Colon (tissue), 2 donors: ENCODE measurements around the gene COQ2.
"Not testable (repeated sequence)": the region's sequence is repeated elsewhere in the genome, so short reads cannot be mapped to it uniquely, and the experiment has no call there.

Experiments used
- FAIRE-seq: peaks from 2 replicates; lab custom pipeline; 2012; peaks lifted over from hg19 to GRCh38; lab: Jason Lieb, UNC
- donor health status: control.
- donor health status: control.

Gene COQ2, protein sequence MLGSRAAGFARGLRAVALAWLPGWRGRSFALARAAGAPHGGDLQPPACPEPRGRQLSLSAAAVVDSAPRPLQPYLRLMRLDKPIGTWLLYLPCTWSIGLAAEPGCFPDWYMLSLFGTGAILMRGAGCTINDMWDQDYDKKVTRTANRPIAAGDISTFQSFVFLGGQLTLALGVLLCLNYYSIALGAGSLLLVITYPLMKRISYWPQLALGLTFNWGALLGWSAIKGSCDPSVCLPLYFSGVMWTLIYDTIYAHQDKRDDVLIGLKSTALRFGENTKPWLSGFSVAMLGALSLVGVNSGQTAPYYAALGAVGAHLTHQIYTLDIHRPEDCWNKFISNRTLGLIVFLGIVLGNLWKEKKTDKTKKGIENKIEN

GRCh38 chr4:83284193-83285054 lies at the start of gene COQ2:
TSS of gene COQ2 (minus strand) at chr4:83284798. CDS start at chr4:83284764, 34 bp downstream.
- no peak for FAIRE-seq

GRCh38 chr4:83331956-83332355 lies 47.4 kb upstream of the COQ2 start:
- FAIRE-seq = no peak

GRCh38 chr4:83329521-83330110 lies 45.0 kb upstream of the COQ2 start:
- no peak for FAIRE-seq

- no peak for FAIRE-seq
Observed at GRCh38 chr4:83328521-83329187, 44.1 kb upstream of the COQ2 start.

GRCh38 chr4:83326546-83326945 lies 41.9 kb upstream of the COQ2 start:
- FAIRE-seq = no peak

DNA sequence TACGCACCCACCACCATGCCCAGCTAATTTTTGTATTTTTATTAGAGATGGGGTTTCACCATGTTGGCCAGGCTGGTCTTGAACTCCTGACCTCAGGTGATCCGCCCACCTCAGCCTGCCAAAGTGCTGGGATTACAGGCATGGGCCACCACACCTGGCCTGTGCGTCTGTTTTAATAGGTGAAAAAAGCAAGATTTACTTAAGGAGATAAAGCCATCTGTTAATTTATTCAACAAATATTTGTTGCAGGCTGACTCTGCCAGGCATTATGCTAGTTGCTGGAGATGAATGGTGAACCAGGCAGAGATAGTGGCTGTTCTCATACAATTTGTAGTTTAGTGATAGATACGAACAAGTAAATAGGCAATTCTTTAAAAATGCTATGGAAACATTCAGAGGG lies 40.7 kb upstream of the COQ2 start:
- FAIRE-seq = not testable (repeated sequence)

DNA sequence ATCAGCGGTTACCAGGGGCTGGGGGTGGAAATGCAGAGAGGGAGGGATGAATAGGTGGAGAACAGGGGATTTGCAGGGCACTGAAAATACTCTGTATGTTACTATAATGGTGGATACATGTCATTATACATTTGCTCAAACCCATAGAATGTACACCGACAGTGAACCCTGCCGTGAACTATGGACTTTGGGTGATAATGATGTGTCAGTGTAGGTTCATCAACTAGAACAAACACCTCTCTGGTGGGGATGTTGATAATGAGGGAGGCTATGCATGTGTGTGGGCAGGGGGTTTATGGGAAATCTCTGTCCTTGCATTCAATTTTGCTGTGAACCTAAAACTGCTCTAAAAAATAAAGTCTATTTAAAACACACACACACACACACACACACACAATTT lies 38.5 kb upstream of the COQ2 start:
- FAIRE-seq = no peak

GRCh38 chr4:83320548-83320947 lies 36.0 kb upstream of the COQ2 start:
- FAIRE-seq = no peak

- no peak for FAIRE-seq
Observed at GRCh38 chr4:83318666-83319065, 34.1 kb upstream of the COQ2 start.

DNA sequence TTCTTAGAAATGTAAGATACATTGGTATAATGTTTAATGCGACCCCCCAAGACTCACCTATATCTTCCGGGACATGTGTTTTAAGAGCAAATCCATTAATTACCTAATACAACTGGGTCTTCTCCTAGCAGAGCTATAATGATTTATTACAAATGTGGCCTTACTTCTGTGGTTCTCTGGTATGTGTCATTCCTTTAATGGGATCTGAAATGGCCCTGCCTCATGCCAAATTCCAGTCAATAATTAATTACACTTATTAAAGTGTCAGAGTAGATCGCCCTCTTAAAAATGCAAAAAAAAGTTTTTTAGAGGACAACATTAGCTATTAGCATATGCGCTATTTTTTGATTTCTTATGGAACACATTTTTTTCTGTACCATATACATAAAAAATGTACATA lies 33.1 kb upstream of the COQ2 start:
- no peak for FAIRE-seq

- FAIRE-seq = no peak
Observed at GRCh38 chr4:83316459-83317165, 32.0 kb upstream of the COQ2 start.

GRCh38 chr4:83315341-83315870 lies 30.8 kb upstream of the COQ2 start:
- no peak for FAIRE-seq

GRCh38 chr4:83308672-83309071 lies 24.1 kb upstream of the COQ2 start:
- FAIRE-seq = no peak

GRCh38 chr4:83307920-83308319 lies 23.3 kb upstream of the COQ2 start:
- no peak for FAIRE-seq

DNA sequence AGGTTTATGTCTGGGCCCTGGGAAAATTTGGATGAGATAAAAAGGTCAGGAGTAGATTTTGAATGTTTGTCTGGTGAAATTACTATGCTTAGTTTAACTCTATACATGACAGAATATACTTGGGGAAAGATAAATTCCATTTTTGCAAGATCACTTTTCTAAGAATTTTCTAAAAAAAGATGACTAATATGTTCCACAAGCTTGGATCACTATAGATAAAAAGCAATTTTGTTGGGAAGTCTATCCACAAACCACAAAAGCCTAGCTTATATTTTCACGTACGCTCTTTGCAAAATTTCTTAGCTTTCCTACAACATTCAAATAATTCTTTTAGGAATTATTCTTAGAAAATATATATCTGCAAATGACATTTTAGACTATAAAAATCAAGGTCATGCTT lies 20.6 kb upstream of the COQ2 start:
- no peak for FAIRE-seq

DNA sequence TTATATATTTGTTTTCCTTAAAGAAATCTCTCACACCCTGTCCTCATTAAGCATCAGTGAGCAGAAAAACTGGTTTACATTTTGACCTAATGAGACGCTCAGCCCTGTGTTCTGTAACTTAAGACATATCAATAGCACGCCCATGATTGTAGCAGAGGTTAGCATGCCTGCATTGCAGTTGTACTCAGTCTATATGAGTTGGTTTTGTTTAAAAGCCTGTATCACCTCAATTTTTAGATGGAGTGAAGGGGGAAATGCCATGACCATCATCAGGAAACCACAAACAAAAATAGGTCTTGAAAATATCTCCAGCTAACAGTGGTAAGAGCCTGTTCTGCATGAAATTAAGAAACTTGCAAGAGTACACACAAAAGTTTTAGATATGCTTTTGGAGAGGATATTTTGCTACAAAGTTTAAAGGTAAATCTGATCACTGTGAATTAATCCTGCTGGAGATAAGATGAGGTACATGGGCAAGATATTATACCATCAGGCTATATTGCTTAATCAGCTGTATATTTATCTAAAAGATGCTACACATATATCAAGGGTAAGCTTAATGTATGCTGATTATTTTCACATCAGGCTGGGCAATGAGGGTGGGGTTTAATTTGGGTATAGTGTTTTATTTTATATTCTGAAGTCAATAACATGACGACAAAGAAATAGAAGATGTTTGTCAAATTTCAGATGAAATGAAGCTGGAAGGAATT lies 13.1 kb upstream of the COQ2 start:
- no peak for FAIRE-seq

DNA sequence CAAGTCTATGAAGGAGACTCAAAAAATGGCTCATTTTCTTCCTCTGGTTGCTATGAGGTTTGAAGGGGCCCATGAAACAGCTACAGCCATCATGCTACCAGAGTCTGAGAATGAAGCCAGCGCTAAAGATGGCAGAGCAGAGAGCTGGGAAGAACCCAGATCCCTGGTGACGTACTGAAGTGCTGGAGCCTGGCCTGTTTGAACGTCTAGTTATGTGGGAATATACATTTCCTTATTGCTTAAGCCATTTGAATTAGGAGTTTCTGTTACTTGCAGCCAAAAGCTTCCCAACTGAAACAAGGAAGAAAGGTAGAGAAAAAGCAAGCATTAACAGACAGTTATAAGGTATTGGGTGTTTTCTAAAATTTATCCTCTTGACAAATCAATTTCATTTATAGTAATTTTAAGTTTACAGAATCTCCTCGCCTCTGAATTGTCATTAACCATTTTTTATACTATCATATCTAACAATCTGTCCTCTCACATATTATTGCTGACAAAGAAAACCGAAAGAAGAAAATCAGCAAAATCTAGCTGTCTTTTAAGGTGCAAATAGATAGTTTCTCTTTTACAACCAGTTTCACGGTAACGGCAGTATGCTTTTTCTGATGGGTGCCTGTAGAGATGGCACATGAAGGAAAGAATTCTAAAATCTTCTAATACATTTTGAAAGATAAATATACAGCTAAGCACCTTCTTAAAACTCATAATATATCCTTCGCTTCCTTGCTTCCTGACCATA lies 8.9 kb upstream of the COQ2 start:
- no peak for FAIRE-seq

DNA sequence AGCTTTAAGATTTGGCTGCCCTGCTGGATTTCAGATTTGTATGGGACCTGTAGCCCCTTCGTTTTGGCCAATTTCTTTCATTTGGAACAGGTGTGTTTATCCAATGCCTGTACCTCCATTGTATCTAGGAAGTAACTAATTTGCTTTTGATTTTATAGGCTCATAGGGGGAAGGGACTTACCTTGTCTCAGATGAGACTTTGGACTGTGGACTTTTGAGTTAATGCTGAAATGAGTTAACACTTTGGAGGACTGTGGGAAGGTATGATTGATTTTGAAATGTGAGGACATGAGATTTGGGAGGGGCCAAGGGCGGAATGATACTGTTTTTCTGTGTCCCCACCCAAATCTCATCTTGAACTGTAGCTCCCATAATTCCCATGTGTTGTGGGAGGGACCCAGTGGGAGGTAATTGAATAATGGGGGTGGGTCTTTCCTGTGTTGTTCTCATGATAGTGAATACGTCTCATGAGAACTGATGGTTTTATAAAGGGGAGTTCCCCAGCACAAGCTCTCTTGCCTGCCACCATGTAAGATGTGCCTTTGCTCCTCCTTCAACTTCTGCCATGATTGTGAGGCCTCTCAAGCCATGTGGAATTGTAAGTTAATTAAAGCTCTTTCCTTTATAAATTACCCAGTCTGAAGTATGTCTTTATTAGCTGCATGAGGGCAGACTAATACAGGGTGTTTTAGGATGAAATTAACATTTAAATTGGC lies 5.6 kb upstream of the COQ2 start:
- not testable (repeated sequence) for FAIRE-seq

- FAIRE-seq = not testable (repeated sequence)
Observed at GRCh38 chr4:83288381-83288780, 3.8 kb upstream of the COQ2 start.

GRCh38 chr4:83285055-83285407 lies 433 bp upstream of the COQ2 start:
- FAIRE-seq = peak; percentile 33
